ENCODE results near the gene TMEM135.
A peak's percentile ranks its signal among the peaks of the same experiment; 100 is the strongest.
"Not testable (repeated sequence)": the region's sequence is repeated elsewhere in the genome, so short reads cannot be mapped to it uniquely, and the experiment has no call there.

Gene TMEM135

DNA sequence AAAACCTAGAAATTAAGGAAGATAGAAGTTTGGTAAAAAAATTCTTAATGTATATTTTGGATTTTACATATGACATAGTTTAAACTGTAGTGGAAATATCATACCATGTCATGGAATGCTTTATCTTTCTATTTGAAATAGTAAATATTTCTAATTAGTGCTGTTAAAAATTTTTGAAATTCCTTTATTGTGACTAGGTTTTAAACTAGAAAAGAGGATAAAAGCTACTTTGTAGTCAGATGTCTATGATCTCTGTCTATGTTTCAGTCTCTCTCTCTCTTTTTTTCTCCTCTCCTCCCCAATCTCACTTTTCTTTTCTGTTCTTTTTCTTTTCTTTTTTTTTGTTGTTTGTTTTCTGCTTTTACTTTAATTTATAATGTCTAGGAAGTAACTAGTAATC, 226.2 kb downstream of the TMEM135 start:
- no peak for DNase-seq

DNA sequence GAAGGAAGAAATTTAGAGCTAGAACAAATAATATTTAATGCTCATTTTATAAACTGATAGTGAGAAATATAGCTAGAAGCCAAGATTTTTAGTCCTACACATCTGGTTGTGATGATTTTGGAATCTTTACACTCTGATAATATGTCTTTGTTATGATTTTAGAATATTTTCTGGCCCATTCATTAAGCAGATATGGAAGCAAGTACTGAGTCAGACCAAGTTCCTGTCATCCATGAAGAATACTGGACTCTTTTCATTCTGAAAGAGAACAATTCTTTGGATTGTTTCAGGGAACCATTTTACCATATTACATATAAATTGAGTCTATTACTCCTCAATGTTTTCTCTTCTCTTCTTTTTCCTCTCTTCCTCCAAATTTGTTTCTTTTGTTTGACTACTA, 227.4 kb downstream of the TMEM135 start:
- DNase-seq: no peak

DNA sequence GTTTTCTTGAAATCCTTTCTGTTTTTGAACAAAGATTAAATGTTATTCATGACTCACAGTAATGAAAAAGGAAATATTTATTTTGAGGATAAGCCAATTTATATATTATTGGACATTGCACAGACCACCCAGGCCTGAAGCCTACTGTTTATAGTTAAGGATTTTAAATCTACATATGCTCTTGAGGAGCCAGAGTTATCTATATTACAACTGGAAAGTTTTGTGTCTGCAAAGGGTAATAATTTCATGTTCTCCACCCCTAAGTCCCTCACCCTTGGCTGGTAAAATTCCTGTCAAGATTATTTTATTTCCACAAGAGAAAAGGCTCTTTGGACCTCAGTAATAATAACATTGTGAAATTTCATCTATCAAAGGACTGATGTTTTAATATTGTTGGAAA, 228.2 kb downstream of the TMEM135 start:
- DNase-seq: no peak

DNA sequence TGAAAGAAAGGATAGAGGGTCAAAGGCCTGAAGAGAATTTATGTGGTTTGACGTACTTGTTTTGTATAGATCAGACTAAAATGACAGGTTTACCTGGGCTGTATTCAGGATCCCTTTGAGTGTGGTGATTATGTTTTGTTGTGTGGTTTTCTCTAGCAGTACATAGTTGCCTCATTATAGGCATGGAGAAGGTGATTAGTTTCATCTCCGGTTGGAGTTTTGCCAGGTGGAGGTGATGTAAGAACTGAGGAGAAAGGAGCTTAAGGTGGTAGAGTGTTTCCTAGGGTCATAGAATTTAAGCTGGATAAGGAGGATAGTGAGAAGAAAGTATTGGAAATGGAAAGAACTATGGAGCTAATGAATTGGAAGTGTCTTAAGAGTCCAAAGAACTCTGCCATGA, 229.0 kb downstream of the TMEM135 start:
- DNase-seq: peak; percentile 7

DNA sequence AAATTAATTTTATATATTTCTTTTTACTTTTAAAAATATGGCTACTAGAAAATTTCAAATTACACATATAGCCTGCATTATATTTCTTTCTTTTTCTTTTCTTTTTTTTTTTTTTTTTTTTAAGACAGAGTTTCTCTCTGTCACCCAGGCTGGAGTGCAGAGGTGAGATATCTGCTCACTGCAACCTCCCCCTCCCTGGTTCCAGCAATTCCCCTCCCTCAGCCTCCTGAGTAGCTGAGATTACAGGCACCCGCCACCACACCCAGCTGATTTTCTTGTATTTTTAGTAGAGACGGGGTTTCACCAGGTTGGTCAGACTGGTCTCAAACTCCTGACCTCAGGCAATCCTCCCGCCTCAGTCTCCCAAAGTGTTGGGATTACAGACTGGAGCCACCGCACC, 234.2 kb downstream of the TMEM135 start:
- peak; percentile 17 for DNase-seq

DNA sequence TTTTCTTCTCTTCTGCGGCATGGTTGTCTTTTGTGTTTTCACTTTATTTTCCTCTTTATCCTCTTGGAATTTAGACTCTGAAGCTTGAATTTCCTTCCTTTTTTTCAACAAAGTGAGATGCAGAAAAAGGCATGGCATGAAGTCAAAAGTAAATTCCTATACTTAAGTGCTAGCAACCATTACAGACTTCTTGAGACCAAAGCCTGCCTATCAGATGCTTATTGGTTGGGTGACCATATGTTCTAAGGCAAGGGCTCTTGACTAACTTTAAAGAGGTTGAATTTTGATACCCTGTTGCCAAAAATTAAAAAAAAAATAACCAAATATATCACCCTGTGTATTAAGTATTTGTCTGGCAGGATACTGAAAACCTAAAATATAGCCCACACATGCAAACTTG, 237.4 kb downstream of the TMEM135 start:
- no peak for DNase-seq

DNA sequence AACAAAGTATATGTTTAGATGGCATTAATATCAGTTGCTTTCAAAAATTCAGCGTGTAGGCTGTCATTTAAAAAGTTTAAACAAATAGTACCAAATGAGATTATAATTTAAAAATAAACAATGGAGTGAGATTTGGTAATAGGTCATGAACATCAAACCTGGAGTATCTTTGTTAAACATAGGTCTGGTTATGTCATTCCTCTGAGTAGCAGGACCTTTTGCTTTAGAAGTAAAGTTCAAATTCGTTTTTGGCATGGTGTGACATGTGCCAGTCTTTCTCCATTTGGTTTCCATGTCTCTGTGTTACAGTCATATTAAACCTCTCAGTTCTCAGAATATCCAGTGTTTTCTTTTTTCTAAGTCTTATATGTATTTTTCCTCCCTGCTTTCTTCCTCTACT, 242.4 kb downstream of the TMEM135 start:
- no peak for DNase-seq

DNA sequence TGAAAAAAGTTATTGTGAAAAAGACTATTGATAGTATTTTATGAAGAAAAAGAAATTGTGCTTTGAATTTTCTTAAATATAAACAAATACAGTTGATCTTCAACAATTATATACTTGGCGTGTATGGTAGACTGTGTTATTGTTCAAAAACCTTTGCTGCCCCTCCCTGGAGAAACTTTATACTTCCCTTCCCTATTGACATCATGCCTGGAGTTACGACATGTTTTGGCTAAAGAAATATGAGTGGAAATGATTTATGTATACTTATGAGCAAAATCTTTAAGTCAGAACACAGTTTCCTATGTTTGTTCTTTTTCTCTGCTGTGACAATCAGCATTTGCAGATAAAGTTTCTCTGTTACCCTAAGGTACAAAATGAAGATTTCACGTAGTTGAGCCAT, 243.8 kb downstream of the TMEM135 start:
- DNase-seq: peak; percentile 67

DNA sequence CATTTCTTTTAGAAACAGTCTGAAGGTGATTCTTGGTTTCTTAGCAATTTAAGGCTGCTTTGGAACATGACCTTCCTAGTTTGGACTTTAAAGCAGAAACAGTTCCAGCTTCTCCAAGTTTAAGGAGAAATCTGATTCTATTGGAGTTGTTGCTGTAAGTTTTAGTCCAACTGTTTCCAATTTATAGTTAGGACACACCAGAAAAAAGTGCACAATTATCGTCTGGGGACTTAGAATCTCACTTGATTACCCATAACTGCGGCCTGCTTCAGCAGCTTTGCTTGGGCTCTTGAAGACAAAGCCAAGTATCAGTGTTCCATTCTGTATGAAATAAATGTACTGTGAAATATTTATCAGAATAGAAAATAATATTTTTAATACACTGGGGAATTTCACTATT, 246.6 kb downstream of the TMEM135 start:
- DNase-seq: no peak

DNA sequence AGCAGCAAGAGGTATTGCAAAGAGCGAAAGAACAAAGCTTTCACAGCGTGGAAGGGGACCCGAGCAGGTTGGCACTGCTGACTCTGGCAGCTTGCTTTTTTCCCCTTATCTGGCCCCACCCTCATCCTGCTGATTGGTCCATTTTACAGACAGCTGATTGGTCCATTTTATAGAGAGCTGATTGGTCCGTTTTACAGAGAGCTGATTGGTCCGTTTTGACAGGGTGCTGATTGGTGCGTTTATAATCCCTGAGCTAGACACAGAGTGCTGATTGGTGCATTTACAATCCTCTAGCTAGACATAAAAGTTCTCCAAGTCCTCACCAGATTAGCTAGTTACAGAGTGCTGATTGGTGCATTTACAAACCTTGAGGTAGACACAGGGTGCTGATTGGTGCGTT, 247.9 kb downstream of the TMEM135 start:
- not testable (repeated sequence) for DNase-seq

DNA sequence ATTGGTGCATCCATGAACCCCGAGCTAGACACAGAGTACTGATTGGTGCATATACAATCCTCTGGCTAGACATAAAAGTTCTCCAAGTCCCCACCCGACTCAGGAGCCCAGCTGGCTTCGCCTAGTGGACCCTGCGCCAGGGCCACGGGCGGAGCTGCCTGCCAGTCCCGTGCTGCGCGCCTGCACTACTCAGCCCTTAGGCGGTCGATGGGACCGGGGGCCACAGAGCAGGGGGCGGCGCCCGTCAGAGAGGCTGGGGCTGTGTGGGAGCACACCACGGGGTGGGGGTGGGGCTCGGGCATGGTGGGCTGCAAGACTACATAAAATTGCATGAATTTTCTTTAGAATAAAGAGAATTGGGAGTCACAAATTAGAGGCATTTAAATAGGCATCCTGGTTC, 248.6 kb downstream of the TMEM135 start:
- DNase-seq: no peak

DNA sequence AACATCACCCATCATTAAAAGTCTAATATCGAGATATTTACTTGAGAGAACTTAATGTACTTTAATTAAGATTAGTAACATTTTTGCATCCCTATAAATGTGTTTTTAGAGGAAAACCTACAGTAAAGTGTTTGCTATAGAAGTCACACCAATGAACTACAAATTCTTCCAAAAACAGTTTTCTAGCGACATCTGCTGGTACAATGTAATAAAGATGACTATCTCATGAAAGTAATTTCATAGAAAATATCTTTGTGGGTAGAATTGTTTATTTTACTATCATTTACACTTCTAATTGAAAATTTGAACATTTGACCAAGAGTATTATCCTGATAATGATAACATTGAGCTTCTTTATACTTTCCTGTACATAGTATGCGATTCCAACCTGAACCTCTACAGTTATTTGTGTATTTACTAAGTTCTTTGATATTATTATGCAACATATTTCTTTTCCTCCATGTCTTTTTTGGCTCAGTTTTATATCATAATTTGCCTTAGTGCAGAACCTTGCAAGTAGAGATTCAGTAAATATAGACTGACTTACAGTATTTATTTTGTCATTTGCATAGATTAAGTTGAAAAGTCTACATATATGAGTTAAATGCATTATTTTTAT, 252.7 kb downstream of the TMEM135 start:
- DNase-seq: peak; percentile 85

DNA sequence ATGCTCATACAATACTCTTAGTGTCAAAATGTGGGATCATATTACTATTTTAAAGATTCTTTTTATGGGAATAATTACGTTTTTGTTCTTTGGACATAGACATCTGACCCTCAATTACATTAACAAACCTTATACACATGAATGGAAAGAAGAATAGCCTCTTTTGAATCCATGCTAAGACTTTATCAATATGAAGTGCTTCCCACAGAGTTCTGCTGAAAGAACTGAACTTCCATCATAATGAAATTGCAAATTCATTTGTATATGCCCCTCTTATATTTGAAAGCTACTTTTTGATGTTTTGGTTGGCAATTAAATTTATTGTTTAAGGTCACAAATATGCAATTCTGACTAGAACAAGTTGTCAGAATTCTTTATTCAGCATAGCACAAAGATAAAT, 254.9 kb downstream of the TMEM135 start:
- DNase-seq: no peak

DNA sequence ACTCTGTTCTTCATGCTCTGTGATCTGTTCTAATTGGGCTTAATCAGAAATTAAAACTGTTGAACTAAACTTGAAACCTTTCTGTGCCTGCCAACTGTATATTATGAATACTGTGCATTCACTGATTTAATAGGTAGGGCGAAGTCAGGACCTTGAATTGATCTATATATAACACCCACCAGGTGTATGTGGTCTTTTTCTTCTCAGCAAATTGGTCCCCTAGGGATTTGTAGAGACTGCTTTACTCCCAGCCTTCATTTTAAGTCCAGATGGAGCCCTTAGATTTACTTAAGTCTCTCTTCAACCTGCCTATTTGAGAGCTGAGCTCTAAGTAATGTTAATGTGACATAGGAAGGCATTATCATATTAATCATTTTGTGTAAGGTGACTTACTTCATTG, 257.5 kb downstream of the TMEM135 start:
- DNase-seq: no peak

DNA sequence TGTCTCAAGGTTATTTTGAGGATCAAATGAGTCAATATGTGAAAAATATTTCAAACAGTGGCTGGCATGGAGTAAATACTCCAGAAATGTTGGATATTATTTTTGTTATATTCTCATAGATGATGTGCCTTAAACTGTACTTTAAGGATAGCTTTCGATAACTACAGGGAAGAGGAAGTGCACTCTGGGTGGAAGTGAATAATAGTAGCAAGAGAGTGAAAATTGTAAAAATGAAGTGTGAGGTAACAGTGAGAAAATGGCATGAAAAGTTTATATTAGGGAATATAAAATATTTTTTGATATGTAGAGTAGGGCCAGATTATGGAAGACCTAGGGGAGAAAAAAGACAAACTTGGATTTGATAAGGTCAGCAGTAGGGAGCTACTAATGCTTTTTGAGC, 258.9 kb downstream of the TMEM135 start:
- no peak for DNase-seq

DNA sequence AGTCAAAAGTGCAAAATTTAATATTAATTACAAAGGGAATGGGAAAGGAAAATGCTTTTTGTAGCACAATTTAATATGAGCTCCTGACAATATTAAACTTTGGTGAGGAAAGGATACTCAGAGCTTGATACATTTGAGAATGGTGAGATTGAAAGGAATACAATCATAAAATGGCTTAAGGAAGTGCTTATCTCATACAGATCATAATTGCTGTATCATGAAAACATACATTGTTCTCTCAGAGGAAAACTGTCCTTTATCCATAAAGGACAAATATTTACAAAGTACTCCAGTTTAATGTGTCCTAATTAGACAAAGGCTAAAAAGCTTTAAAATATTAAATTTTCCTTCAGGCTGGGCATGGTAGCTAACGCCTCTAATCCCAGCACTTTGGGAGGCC, 260.4 kb downstream of the TMEM135 start:
- DNase-seq: no peak

DNA sequence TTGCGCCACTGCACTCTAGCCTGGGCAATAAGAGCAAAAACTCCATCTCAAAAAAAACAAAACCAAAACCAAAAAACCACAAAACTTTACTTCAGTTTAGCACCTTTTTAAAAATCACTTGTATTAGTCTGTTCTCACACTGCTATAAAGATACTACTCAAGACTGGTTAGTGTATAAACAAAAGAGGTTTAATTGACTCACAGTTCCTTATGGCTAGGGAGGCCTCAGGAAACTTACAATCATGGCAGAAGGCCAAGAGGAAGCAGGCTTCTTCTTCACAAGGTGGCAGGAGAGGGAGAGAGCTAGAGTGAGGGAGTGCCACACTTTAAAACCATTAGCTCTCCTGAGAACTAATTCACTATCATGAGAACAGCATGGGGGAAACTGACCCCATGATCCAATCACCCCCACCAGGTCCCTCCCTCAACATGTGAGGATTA, 261.3 kb downstream of the TMEM135 start:
- peak; percentile 39 for DNase-seq

DNA sequence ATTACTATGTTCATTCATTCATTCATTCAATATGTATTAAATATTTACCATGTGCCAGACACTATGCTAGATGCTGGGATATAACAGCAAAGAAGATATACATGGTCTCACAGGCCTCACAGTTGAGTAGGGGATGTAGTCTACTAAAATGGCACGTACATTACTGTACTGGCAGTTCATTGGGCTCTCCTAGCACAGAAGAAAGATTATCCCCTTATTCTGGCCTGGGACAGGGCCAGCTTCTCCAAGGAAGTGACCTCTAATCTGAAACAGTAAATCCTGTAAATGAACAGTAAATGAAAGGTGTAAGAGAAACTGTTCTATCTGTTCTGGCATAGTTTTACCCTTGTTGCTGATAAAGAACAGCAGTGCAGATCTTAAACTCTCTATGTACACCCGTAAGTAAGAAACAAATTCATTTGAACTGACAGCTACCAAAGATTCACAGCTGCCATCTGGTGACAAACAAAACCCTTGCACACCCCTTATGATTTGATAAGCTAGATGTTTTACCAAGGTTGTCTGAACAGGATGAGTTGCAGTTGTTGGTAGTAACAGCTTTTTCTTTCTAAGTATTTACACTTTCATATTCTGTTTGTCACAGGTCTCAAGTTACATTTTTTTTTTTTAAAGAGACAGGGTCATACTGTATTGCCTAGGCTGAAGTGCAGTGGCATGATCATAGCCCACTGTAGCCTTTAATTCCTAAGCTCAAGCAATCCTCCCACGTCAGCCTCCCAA, 263.1 kb downstream of the TMEM135 start:
- DNase-seq: peak; percentile 58

DNA sequence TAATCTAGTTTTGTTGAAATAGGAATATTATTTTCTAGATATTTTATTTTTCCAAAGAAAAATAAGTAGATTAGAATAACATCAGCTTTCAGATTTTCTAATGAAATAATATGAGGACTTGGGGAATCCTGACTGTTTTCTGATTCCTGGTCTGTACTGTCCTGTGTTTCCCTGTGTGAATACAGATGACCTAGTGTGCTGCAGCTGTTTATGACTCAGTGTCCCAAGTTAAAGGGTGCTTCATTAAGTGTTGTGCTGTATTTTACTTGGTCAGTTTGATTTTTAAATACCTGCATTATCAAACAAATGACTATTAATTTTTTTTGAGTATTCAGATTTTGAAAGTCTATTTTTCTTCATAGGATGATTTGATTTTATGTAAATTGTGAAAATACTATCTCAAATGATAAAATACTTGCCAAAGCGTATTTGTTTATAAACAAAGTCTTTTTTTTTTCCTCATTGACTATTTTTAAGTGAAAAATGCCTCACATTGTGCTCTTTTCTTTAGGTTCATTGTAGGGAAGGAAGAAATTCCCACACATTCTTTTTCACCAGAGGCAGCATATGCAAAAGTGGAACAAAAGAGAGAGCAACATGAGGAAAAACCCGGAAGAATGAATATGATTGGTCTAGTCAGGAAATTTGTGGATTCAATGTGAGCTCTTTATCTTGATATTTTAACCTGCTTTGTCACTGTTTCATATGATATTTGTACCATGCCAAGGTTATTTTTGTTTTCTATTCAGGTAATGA, 264.2 kb downstream of the TMEM135 start:
- DNase-seq: no peak

DNA sequence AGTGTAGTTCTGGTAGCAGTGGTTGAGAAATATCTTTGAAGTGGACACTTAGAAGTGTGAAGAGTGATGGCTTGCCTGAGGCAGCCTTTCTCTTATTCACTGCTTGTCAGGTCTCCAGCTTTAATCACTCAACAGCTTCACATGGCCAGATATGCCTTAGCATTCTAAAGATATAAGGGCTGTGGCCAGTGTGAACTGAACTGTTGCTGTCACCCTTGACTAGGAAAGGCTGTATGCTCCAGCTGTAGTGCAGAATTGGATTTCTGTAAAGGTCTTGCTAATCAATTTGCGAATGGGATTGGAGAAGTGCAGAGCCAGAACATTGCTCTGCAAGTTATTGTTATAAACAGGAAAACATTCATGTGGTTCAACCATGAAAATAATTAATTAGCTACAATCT, 266.7 kb downstream of the TMEM135 start:
- no peak for DNase-seq

DNA sequence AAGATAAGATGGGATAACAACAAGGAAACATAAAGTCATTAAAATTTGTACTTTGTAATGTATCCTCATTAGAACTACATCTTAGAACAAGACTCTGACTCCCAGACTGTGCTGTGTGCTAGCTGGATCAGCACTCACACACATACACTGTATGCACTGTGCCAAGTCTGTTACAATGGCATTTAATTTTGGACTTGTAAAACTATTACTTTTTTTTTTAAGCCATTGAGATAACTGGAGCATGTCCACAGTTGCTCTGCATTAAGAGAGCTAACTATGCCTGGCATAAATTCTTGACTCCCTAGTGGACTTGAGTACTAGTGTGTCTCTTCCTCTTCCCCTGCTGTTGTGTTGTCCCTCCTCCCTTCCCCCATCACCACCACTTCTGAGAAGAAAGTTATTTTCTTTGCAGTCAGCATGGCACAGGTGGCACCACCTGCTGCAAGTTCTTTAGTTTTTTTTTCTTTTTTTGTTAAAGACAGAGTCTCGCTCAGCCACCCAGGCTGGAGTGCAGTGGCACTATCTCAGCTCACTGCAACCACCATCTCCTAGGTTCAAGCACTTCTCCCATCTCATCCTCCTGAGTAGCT, 268.6 kb downstream of the TMEM135 start:
- DNase-seq: no peak

DNA sequence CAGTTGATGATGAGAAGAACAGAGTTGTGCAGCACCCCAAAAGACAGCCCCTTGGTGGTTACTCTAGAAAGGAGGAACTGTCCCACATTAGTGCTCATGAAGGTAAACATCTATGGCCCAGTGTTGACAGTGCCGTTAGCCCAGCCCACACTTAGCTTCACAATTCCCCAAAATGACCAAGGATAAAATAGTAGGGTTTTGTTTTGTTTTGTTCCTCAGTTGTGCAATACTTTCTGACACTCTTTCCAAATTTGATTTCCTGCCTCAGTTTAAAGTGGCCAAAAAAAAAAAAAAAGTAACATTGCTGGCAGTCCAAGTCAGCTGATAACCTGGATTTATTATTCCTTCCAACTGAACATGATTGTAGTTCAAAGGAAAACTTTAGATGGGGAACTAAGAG, 269.4 kb downstream of the TMEM135 start:
- no peak for DNase-seq

DNA sequence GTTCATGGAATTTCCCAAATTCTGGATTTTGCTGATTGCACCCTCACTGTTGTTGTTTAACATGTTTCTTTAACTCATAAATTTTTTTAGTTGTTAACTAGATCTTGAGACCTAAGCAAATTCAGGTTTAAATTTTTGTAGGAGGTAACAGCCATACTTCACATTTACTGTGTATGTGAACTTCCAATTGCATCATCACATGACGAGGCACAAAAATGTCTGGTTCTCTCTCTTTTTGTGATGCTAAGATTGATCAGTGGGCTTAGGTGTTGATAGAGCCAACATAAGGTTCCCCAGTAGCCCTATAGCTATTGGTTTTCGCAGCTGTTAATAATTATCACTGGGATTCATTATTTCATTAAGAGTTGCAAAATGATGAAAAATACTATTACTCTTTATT, 277.5 kb downstream of the TMEM135 start:
- no peak for DNase-seq

DNA sequence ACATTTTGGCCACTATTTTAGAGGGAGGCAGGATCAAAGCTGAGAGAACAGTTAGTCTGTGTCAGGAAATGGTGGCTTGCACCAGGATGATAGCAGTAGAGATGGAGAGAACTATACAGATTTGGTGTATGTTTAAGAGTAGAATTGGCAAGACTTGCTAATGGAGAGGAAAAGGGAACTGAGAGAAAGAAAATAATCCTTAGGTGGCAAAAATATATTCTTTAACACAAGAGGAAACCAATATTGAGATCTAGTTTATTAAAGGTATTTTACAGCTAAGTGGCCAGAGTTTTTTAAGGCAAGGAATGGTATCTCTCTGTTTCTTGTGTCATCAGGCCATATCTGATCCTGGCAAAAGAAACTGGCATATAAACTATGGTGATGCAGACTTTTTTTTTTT, 278.8 kb downstream of the TMEM135 start:
- DNase-seq: no peak

Data from hematopoietic multipotent progenitor cell treated with erythropoietin and hydrocortisone succinate and interleukin-3 and kit ligand, for 4 days (in vitro differentiated cells).